Fibroblast of the aortic adventitia (primary cell): Measurements from ENCODE around the gene KAT2A. TPM values are rescaled to one million over a fixed set of nuclear protein-coding genes. Genes with fewer than 3 reads are reported as not detected.

Experiments used
- DNase-seq: peaks from one replicate; pipeline ENCODE4 v3.0.0-alpha.2; 2010; ENCODE audit warnings: low read depth
- H3K4me3 ChIP-seq: 2 replicates; pipeline ENCODE4 v1.5.1; 2011; ENCODE audit warnings: low read depth, mild to moderate bottlenecking, control low read depth, low read length, moderate library complexity
- total RNA-seq: library from RNA; depleted of rRNA; stranded (reverse); fragments of >200 nt; gene quantifications from 2 replicates; pipeline ENCODE4 v1.2.3, GENCODE V29; 2012; ENCODE audit warnings: low replicate concordance
- TF ChIP-seq, protein P1 (sequence below): IDR thresholded peaks from 2 replicates; pipeline ENCODE4 v1.5.1; 2011; ENCODE audit warnings: mild to moderate bottlenecking, low read length, control low read depth, inconsistent platforms; ENCODE audit not compliant: insufficient read depth

The KAT2A gene
- total RNA-seq, 1 donor = 13.7 TPM

DNA sequence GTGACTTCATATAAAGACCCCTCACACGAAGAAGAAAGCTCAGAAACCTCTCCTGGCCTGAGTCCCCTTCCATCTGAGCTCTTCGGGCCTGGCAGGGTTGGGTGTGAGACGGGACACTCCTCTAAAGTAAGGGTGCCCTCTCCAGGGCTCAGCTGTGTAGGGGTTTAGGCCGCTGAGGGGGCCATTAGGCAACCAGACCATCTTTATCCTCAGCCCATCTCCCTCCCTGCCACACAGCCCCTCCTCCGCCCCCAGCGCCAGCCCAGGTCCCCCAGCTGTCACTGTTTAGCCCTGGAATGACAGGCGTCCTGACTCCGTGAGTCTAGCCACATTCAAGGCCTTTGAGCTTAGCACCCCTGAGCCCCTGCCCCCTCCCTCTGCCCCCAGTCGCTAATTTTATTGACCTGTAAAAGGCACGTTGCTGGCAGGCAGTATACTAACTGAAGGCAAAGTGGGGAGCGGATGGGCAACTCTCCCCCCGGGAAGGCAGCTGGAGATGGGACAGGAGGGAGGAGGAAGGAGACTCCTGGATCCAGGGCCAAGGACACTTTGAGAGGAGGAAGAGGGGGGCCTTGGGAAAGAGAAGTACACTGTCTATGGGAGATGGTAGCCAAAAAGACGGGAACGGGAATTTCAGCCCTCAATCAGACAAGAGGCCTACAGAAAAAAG, 22.3 kb downstream of the KAT2A start:
- DNase-seq = no peak
- TF ChIP-seq, protein P1, sequence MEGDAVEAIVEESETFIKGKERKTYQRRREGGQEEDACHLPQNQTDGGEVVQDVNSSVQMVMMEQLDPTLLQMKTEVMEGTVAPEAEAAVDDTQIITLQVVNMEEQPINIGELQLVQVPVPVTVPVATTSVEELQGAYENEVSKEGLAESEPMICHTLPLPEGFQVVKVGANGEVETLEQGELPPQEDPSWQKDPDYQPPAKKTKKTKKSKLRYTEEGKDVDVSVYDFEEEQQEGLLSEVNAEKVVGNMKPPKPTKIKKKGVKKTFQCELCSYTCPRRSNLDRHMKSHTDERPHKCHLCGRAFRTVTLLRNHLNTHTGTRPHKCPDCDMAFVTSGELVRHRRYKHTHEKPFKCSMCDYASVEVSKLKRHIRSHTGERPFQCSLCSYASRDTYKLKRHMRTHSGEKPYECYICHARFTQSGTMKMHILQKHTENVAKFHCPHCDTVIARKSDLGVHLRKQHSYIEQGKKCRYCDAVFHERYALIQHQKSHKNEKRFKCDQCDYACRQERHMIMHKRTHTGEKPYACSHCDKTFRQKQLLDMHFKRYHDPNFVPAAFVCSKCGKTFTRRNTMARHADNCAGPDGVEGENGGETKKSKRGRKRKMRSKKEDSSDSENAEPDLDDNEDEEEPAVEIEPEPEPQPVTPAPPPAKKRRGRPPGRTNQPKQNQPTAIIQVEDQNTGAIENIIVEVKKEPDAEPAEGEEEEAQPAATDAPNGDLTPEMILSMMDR = no peak
- H3K4me3 ChIP-seq = no peak overlapping the region

DNA sequence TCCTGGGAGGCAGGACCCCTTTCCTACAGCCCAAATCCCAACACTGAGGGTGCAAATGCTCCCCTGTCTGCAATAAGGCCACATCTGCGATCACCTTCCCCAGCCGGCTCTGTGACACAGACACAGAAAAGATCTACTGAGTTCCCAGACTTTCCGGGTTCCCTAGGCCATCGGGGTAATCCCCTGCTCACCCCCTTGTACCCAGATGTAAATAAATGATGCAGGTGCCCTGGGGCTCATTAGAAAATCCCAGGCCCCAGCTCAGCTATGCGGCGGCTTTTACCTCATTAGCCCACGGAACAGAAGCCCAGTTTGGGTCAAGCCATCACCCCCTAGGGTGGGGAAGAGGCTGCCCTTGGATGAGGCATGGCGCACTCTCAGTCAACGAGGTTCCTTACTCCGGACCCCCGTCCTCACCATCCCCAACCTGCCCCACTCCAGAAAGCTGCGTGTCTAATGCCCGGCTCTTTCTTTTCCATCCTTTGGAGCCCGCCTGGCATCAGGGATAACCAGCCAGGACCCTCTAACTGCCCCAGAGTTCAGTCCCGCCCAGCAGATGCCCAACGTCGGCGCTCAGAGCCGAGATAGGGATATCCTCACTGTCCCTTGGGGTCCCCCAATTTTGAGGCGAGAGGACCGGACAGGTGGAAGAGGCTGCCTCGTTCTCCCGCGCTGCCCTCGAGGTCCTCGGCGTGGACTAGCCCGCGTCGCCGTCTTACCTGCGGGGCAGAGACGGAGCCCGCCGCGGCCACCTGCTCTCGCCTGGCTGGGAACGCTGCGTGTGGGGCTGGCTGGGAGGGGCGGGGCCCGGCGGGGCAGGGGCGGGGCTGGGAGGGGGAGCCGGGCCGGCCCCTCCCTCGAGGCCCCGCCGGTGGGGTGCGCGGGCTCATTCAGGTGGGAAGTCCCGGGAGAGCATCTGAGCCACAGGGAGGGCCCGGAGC, 23.2 kb downstream of the KAT2A start, which contains the start of gene ZNF385C:
Gene ZNF385C, minus strand, starts transcription at position 783 of the 941 bp plus-strand sequence. CDS start 35,417 bp downstream, outside the sequence.
- TF ChIP-seq, protein P1 = no peak
- no peak within 1 kb of the TSS for H3K4me3 ChIP-seq
- no peak for DNase-seq

DNA sequence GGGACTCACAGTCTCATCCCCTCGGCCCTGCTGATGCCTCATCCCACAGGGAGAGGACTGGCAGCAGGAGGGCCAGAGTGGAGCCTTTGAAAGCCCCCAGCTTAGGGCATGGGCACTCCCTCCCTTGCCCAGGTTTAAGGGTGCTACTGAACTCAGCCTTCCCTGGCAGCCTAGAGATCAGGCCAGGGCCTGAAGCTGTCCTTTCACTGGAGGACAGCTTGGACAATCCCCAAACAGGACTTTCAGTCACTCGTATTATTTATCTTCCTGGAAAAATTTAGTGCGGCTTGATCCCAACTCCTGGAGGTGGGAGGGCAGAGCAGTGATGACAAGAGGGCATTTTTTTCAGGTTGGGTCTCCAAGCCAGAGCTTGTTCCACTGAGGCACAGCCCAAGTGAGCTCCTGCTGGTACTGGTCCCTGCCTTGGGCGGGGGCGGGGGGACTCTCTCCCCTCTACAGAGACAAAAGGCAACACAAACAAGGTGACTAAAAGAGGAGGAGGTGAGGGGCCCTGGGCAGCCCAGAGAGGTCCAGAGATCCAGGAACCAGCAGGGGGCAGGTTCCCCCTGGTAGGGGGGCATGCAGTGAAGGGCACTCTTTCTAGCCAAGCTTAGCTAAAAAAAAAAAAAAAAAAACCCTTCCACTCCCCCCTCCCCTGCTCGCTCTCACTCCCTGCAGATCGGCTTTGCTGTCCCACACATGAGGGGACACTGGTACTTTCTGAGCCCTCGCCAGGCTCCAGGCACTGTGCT, 24.6 kb downstream of the KAT2A start:
- H3K4me3 ChIP-seq = no peak overlapping the region
- TF ChIP-seq, protein P1 = no peak
- no peak for DNase-seq

DNA sequence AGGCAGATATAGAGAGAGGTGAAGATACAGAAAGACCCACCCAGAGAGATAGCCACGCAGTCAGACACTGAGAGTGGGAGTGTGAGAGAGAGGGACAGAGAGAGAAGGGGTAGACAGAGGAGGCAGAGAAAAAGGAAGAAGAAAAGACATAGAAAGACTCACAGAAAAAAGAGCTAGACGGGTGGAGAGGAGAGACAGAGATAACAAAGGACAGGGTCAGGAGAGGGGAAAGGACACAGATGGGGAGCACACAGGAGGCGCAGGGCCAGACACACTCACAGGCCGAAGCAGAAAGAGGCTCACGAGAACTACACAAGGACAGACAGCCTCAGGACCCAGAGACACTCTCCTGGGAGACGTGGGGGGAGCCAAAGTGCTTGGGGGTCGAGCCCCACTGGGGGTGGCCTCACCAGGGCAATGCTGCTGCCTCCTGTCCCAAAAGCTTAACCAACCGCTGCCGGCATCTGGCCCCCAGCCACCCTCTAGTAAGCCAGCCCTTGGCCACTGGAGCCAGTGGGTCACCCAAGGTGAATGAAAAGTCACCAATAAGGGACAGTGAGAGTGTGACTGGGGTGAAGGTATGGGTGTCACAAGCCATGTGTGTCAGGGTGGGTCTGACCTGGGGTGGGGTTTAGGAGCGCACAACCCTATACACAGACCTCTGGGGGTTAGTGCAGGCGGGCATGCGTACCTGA, 26.6 kb downstream of the KAT2A start:
- H3K4me3 ChIP-seq = no peak overlapping the region
- TF ChIP-seq, protein P1 = no peak
- DNase-seq = no peak

DNA sequence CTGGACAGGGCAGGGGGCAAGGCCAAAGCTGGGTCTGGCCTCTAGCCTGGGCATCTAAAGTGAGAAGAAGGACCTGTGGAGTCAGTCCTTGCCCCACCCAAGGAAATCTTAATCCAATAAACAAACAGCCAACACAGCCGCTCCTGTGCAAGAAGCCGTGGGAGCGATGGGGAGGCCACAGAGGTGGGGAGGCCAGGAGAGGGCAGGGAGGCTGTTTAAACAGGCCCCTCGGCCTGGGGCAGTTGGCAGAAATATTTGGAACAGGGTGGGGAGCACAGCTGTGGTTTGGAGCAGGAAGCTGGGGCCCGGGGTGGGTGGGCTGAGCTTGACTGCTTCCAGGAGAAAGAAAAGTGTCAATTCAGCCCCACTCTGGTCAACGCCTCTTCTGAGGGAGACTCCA, 28.2 kb downstream of the KAT2A start:
- H3K4me3 ChIP-seq = no peak overlapping the region
- no peak for DNase-seq
- TF ChIP-seq, protein P1 = no peak
